WI38 (cell line): ENCODE measurements around the gene TRIO.

ENCODE experiments used
- H3K4me3 ChIP-seq: 2 replicates; pipeline ENCODE4 v1.5.1; 2011; ENCODE audit warnings: low read depth, mild to moderate bottlenecking, control low read depth, low read length
- TF ChIP-seq, protein P1 (sequence below): IDR thresholded peaks from 2 replicates; pipeline ENCODE4 v1.5.1; 2012; ENCODE audit warnings: low read depth, mild to moderate bottlenecking, control low read depth, low read length

Gene TRIO

DNA sequence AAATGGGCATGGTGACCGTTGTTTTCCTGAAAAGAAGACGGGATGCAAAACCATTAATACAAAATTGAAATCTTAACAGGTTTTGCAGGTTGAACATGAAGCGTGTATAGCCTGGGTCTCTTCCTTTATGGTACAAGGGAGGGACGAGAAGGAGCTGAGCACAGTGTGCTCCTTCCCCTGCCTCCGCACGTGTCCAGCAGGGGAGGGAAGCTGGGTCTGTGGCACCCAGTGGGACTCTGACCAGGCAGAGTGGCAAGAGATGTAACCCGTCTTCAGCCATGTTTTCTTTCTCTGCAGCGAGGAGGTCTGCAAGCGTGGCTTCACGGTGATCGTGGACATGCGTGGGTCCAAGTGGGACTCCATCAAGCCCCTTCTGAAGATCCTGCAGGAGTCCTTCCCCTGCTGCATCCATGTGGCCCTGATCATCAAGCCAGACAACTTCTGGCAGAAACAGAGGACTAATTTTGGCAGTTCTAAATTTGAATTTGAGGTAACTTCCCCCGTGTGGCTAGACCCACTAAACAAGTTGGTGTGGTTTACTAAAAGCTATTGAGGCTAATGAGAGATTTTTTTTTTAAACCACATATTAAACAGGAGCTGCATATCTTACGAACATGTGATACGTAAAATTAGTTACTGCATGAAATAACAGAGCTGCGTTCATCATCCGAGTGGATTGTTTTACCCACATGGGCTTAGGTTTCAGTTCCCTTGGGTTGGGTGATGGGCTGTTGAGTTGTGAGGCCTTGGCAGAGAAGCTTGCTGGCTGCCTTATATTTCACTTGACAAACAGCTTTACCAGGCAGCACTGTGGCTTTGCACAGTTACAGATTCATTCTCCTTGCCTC is 143.7 kb downstream of the TRIO start:
- H3K4me3 ChIP-seq: no peak overlapping the region
- TF ChIP-seq, protein P1, sequence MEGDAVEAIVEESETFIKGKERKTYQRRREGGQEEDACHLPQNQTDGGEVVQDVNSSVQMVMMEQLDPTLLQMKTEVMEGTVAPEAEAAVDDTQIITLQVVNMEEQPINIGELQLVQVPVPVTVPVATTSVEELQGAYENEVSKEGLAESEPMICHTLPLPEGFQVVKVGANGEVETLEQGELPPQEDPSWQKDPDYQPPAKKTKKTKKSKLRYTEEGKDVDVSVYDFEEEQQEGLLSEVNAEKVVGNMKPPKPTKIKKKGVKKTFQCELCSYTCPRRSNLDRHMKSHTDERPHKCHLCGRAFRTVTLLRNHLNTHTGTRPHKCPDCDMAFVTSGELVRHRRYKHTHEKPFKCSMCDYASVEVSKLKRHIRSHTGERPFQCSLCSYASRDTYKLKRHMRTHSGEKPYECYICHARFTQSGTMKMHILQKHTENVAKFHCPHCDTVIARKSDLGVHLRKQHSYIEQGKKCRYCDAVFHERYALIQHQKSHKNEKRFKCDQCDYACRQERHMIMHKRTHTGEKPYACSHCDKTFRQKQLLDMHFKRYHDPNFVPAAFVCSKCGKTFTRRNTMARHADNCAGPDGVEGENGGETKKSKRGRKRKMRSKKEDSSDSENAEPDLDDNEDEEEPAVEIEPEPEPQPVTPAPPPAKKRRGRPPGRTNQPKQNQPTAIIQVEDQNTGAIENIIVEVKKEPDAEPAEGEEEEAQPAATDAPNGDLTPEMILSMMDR: no peak

DNA sequence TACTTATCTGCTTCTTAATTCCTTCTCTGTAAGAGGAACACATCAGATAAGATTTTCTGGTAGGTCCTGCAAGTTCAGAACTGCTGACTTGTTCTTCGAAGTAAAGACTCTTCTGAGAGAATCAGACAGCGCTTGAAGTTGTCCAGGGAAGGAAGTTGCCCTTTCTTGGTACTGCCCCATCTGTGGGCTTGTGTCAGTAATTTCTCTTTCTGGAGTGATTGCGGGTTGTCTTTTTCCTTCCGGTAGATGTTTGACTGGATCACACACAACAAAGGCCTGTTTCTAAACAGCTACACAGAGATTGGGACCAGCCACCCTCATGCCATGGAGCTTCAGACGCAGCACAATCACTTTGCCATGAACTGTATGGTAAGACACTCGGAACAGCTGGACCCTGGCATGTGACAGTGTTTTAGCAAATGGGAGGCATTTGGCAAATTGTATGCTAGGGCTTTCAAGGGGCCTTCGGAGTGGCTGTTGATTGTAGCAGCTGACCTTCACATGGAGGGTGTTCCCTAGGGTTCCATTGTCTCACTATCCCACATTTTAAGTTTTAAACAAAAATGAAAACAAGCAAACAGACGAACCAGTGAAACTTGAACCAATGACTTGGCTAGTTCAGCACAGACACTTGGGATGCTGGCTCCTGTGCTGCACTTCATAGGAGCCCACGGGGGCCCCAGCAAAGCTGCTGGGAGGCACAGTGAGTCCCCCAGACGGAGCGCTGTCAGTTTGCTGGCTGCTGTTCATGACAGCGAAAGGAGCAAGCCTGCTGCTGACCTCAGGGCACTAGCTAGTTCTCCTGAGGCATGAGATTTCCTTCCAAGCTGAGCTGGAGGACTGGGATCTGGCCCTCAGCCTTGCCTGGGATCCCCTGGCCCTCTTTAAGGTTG is 149.9 kb downstream of the TRIO start:
- TF ChIP-seq, protein P1: no peak
- no peak overlapping the region for H3K4me3 ChIP-seq

DNA sequence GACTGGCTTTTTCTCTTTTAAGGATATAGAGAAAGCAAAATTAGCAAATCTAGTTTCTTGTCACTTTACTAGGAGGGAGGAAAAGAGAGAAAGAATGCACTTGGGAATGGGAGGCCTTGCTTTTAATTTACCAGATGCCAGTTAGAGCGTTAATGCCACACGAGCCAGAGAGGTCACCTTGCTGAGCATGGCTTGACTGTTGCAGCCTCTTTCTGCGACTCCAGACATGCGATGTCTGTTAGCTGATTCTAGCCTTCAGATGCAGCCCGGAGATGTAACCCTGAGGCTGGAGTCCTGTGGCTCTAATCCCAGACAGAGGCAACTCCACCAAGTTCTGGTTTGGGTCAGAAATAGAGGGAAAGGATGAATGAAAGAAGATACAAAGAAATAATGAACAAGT is 152.5 kb downstream of the TRIO start:
- H3K4me3 ChIP-seq: no peak overlapping the region
- TF ChIP-seq, protein P1: no peak

DNA sequence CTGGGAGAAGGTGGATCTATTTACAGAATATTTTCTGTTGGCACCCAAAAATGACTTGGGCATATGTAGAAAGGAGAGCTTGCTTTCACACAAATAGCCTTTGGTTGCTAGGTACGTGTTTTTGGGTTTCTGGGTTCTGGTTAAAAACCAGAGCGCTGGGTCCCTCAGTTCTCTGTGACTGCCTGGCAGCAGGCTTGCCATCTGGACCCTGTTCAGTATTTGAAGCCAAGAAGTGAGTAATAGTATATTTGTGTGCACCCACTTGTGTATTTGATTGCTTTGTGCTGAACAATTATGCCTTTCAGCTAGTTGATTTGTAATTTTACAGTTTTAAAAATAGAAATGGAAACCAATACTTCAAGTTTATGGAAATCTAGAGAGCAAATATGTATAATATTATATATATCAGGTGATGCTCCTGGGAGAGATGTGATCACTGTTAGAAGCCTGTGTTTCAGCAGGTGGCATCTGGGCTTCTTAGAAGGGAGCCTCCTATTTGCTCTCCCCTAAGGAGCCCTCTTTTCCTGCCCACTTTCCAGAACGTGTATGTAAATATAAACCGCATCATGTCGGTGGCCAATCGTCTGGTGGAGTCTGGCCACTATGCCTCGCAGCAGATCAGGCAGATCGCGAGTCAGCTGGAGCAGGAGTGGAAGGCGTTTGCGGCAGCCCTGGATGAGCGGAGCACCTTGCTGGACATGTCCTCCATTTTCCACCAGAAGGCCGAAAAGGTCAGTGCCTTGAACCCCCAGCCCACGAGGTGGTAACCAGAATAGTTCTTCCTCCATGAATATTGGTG is 153.6 kb downstream of the TRIO start:
- no peak overlapping the region for H3K4me3 ChIP-seq
- TF ChIP-seq, protein P1: no peak

DNA sequence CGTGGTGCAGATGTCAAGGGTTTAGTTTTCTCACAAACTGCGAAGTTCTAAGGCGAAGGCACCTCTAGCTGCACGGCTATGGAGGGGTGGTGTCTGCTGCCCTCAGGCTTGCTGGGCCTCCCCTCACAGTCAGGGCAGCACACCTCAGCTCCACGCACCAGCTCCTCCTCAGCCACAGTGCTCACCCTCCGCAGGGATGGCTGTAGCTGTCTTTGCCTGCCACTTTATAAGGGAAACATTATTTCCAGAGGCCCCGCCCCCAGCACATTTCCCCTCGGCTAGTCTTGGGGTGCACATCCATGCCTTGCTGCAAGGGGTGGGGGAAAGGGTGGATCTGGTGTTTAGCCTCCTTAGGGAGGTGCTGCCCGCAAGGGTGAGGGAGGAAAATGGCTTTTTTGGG is 154.6 kb downstream of the TRIO start:
- TF ChIP-seq, protein P1: no peak

DNA sequence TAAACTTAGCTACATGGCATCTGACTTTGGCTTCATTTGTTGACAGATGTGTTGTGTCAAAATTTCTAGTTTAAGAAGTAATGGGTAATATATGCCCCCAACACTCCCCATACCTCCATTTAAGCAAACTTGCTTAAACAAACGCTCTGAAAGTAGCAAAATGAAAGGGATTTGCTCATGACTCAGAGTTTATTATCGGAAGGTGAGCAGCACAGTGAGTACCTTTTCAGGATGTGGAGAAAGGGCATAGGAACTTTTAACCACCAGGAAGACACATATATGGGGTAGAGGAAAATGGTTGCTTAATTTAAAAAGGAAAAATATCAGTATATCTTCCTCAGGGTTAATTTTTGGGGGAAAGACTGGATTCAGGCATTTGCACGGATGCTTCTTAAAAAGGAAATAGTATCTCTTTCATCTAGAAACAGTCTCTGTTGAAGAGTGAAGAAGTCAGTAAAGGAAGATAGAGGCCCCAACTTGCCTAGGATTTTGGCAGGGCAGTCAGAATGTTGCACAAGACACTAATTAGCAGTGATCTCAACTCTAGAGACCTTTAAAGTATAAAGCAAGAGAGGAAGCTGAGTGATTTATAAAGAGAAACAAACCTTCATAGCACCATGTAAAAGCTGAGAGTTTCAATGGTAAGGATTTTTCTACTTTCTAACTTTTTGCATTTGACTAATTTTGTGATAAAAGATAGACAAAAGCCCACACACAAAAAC is 155.1 kb downstream of the TRIO start:
- H3K4me3 ChIP-seq: no peak overlapping the region
- TF ChIP-seq, protein P1: no peak

More for the DNA sequence above, 154.6 kb downstream of the TRIO start:
- no peak overlapping the region for H3K4me3 ChIP-seq
